Mesenchymal stem cell (in vitro differentiated cells and primary cell): ENCODE data around the gene NR3C2.

ENCODE experiments used
- DNase-seq: peaks from one replicate; pipeline ENCODE4 v3.0.0-alpha.2; 2013
- H2AFZ ChIP-seq: one replicate; pipeline ENCODE4 v1.6.1; 2013; ENCODE audit warnings: low read depth, mild to moderate bottlenecking, control low read depth, inconsistent platforms, low read length, moderate library complexity
- H2AK5ac ChIP-seq: 2 replicates; pipeline ENCODE4 v1.6.1; 2013; ENCODE audit warnings: low read length, moderate library complexity, mild to moderate bottlenecking, inconsistent platforms; ENCODE audit not compliant: severe bottlenecking
- H2BK120ac ChIP-seq: one replicate; pipeline ENCODE4 v1.6.1; 2013; ENCODE audit warnings: low read depth, mild to moderate bottlenecking, inconsistent platforms, low read length, moderate library complexity
- H2BK12ac ChIP-seq, 2 experiments: one replicate each; pipeline ENCODE4 v1.6.1; 2013; ENCODE audit warnings: inconsistent platforms in 2 of 2, low read length in 2 of 2, mild to moderate bottlenecking in 2 of 2, moderate library complexity in 2 of 2, control low read depth in 1 of 2
- H2BK15ac ChIP-seq: one replicate; pipeline ENCODE4 v1.6.1; 2013; ENCODE audit warnings: mild to moderate bottlenecking, low read depth, inconsistent platforms; ENCODE audit not compliant: poor library complexity, severe bottlenecking
- H2BK5ac ChIP-seq: 2 replicates; pipeline ENCODE4 v1.6.1; 2013; ENCODE audit warnings: low read depth, mild to moderate bottlenecking, low read length, control low read depth, inconsistent platforms; ENCODE audit not compliant: poor library complexity, severe bottlenecking
- H3K14ac ChIP-seq, 2 experiments: one replicate each; pipeline ENCODE4 v1.6.1; 2013; ENCODE audit warnings: inconsistent platforms in 2 of 2, low read length in 2 of 2, control low read depth in 1 of 2, mild to moderate bottlenecking in 1 of 2, moderate library complexity in 1 of 2
- H3K18ac ChIP-seq, 2 experiments: one replicate each; pipeline ENCODE4 v1.6.1; 2013; ENCODE audit warnings: inconsistent platforms in 2 of 2, low read length in 2 of 2, control low read depth in 1 of 2, low read depth in 1 of 2, mild to moderate bottlenecking in 1 of 2
- H3K23ac ChIP-seq, 2 experiments: one replicate each; pipeline ENCODE4 v1.6.1; 2013; ENCODE audit warnings: inconsistent platforms in 2 of 2, low read length in 2 of 2, mild to moderate bottlenecking in 2 of 2, moderate library complexity in 2 of 2, control low read depth in 1 of 2
- H3K27ac ChIP-seq: 2 replicates; pipeline ENCODE4 v1.5.1; 2013; ENCODE audit warnings: mild to moderate bottlenecking, moderate library complexity, low read length, control low read depth, inconsistent platforms; ENCODE audit not compliant: poor library complexity, severe bottlenecking
- H3K27me3 ChIP-seq, 2 experiments: 2 replicates each; pipeline versions ENCODE4 v1.6.1 to v1.7.0; 2013; ENCODE audit warnings: low read length in 2 of 2, mild to moderate bottlenecking in 2 of 2, moderate library complexity in 2 of 2, control low read depth in 1 of 2, inconsistent platforms in 1 of 2; ENCODE audit not compliant: control insufficient read depth in 1 of 2, insufficient read depth in 1 of 2
- H3K36me3 ChIP-seq, 2 experiments: 2 replicates each; pipeline versions ENCODE4 v1.6.1 to v1.7.0; 2013; ENCODE audit warnings: low read length in 2 of 2, control low read depth in 1 of 2, inconsistent platforms in 1 of 2, low read depth in 1 of 2, mild to moderate bottlenecking in 1 of 2; ENCODE audit not compliant: insufficient read depth in 2 of 2, control insufficient read depth in 1 of 2
- H3K4ac ChIP-seq, 2 experiments: one replicate each; pipeline ENCODE4 v1.6.1; 2013; ENCODE audit warnings: inconsistent platforms in 2 of 2, low read length in 2 of 2, mild to moderate bottlenecking in 2 of 2, moderate library complexity in 2 of 2, control low read depth in 1 of 2, low read depth in 1 of 2
- H3K4me1 ChIP-seq: 2 replicates; pipeline ENCODE4 v1.6.1; 2013; ENCODE audit warnings: low read depth, low read length, control low read depth; ENCODE audit not compliant: control insufficient read depth, insufficient read depth
- H3K4me2 ChIP-seq: 2 replicates; pipeline ENCODE4 v1.6.1; 2013; ENCODE audit warnings: low read length, mild to moderate bottlenecking, inconsistent platforms; ENCODE audit not compliant: poor library complexity, severe bottlenecking
- H3K4me3 ChIP-seq, 2 experiments: 2 replicates each; pipeline versions ENCODE4 v1.5.1 to v1.7.0; 2013; ENCODE audit warnings: low read length in 2 of 2, mild to moderate bottlenecking in 2 of 2, control low read depth in 1 of 2, low read depth in 1 of 2; ENCODE audit not compliant: insufficient read depth in 1 of 2
- H3K79me1 ChIP-seq: replicated peaks from 2 replicates; pipeline ENCODE4 v1.6.1; 2013; ENCODE audit warnings: mild to moderate bottlenecking, control low read depth, low read length, inconsistent platforms; ENCODE audit not compliant: poor library complexity, severe bottlenecking
- H3K9ac ChIP-seq: 2 replicates; pipeline ENCODE4 v1.7.0; 2013; ENCODE audit warnings: mild to moderate bottlenecking, low read length, moderate library complexity
- H3K9me3 ChIP-seq: 2 replicates; pipeline ENCODE4 v1.7.0; 2013; ENCODE audit warnings: mild to moderate bottlenecking, low read length; ENCODE audit not compliant: control insufficient read depth
- H4K8ac ChIP-seq: one replicate; pipeline ENCODE4 v1.6.1; 2013; ENCODE audit warnings: inconsistent platforms, mild to moderate bottlenecking, low read length, moderate library complexity
- H4K91ac ChIP-seq: one replicate; pipeline ENCODE4 v1.6.1; 2013; ENCODE audit warnings: mild to moderate bottlenecking, low read length, inconsistent platforms
- WGBS: methylation state at CpG from one replicate; pipeline ENCODE4 v1.1.7; 2013; ENCODE audit warnings: mixed read lengths; 5-methylcytosine and 5-hydroxymethylcytosine counted together

Gene NR3C2

GRCh38 chr4:148442832-148443511 lies 758 bp upstream of the NR3C2 start:
- Histone ChIP-seq H2AFZ (peak overlapping the region; percentile 74), H2BK15ac (no peak overlapping the region), H3K18ac (peak overlapping the region in 1 of 2 experiments; percentile 90), H2BK120ac (no peak overlapping the region), H3K9ac (peak overlapping the region; percentile 96), H3K9me3 (no peaks in the 10 kb centered on the region), H3K4me1 (peaks cover 12% of the 10 kb centered on the region), H3K4ac (peak overlapping the region in 1 of 2 experiments; percentile 13), H3K23ac (no peak overlapping the region), H3K4me2 (peak overlapping the region; percentile 97), H3K4me3 (peak overlapping the region; percentile 65 to 98), H3K14ac (peak overlapping the region in 1 of 2 experiments; percentile 72), H4K91ac (no peak overlapping the region), H3K27me3 (peaks cover 0 to 5% of the 10 kb centered on the region in 2 experiments), H3K27ac (no peak overlapping the region), H2AK5ac (no peak overlapping the region), H3K36me3 (peaks cover 0 to 2% of the 10 kb centered on the region in 2 experiments), H3K79me1 (peaks cover 8% of the 10 kb centered on the region), H4K8ac (no peak overlapping the region), H2BK5ac (no peak overlapping the region), H2BK12ac (peak overlapping the region in 1 of 2 experiments; percentile 15)
- 0% methylated on average over 19 of the region's 27 CpGs for WGBS
- DNase-seq, result no peak

DNA sequence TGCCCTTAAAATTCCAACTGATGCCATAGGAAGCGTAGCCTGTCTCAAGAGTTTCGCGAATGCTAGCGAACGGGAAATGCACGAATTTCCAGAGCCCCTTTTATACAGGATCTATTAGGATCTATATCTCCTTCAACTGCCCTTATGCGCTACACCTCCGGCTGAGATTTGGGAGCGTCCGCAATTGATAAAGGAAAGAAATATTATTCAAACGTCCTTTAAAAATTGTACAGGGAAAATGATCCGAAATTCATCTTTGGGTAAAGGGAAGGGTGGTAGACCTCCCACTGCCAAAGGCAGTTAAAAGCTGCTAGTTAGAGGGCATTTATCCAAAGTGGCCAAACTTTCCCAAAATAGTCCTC lies 609 bp downstream of the NR3C2 start:
- WGBS, result 0% methylated on average over 7 of the region's 12 CpGs
- H2AFZ ChIP-seq, result no peak overlapping the region

DNA sequence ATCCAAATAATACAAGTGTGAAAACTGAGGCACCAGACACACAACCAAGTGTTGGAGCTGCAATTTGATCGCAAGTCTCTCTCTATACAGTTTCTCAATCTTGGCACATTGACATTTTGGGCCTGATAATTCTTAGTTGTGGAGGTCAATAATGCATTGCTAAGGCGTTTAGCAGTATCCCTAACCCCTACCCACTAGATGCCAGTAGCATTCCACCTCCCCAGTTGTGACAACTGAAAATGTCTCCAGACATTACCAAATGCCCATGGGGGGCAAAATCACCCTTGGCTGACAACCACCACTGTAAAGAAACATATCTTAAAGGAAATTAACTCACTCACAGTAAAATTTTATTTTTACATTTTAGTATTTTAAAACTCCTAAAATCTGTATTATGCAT lies 4.2 kb downstream of the NR3C2 start:
- no peak overlapping the region for H4K91ac ChIP-seq
- H3K14ac ChIP-seq, result no peak overlapping the region
- H2BK12ac ChIP-seq, result no peak overlapping the region
- H3K4ac ChIP-seq, result no peak overlapping the region
- no peak overlapping the region for H3K4me2 ChIP-seq
- H2BK5ac ChIP-seq, result no peak overlapping the region
- no peak overlapping the region for H2AFZ ChIP-seq
- no peak overlapping the region for H2BK15ac ChIP-seq
- H4K8ac ChIP-seq, result no peak overlapping the region
- peaks cover 0 to 3% of the 10 kb centered on the region in 2 experiments for H3K36me3 ChIP-seq
- no peak overlapping the region for H3K18ac ChIP-seq
- H3K9ac ChIP-seq, result no peak overlapping the region
- no peak overlapping the region for H2BK120ac ChIP-seq
- H3K79me1 ChIP-seq, result peaks cover 10% of the 10 kb centered on the region
- H3K27me3 ChIP-seq, result no peaks in the 10 kb centered on the region
- no peak overlapping the region for H3K23ac ChIP-seq
- H3K4me3 ChIP-seq, result no peak overlapping the region
- H3K9me3 ChIP-seq, result no peaks in the 10 kb centered on the region
- H3K4me1 ChIP-seq, result no peaks in the 10 kb centered on the region
- WGBS, result 44% methylated on average over 1 of the region's 2 CpGs
- H2AK5ac ChIP-seq, result no peak overlapping the region
- H3K27ac ChIP-seq, result no peak overlapping the region
- no peak for DNase-seq

More for the DNA sequence above, 609 bp downstream of the NR3C2 start:
- Histone ChIP-seq H4K91ac (no peak overlapping the region), H3K14ac (no peak overlapping the region), H3K23ac (no peak overlapping the region), H3K36me3 (peaks cover 0 to 2% of the 10 kb centered on the region in 2 experiments), H3K4me1 (peaks cover 12% of the 10 kb centered on the region), H3K18ac (no peak overlapping the region), H3K4me2 (peak overlapping the region; percentile 72), H3K27me3 (peaks cover 0 to 5% of the 10 kb centered on the region in 2 experiments), H2BK5ac (no peak overlapping the region), H2BK12ac (no peak overlapping the region), H3K4me3 (peak overlapping the region; percentile 66 to 98), H3K27ac (no peak overlapping the region), H2AK5ac (no peak overlapping the region), H4K8ac (no peak overlapping the region), H3K9ac (peak overlapping the region; percentile 96), H3K4ac (no peak overlapping the region), H3K79me1 (peaks cover 9% of the 10 kb centered on the region), H3K9me3 (no peaks in the 10 kb centered on the region), H2BK120ac (no peak overlapping the region), H2BK15ac (no peak overlapping the region)
- peak; percentile 6 for DNase-seq

DNA sequence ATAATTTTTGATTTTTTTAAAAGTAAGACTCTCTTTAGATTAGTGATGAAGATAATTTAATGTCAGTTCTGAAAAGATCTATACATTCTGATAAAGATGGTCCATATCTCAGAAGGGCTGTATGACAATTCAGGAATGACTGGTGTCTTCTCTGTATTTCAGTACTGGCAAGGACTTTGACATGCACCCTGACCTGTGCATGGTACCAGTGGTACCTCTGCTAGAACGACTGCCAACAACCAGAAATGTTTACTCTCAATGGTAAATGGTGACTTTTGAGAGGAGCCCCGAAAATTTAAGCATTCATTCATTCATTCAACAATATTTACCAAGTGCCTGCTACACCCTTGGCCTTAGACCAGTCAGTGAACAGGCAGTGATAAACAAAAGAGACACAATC lies 4.8 kb downstream of the NR3C2 start:
- no peak overlapping the region for H3K9ac ChIP-seq
- H3K14ac ChIP-seq, result no peak overlapping the region
- H2BK5ac ChIP-seq, result no peak overlapping the region
- no peak overlapping the region for H3K27ac ChIP-seq
- no peak for DNase-seq
- no peak overlapping the region for H3K4ac ChIP-seq
- H3K9me3 ChIP-seq, result no peaks in the 10 kb centered on the region
- no peak overlapping the region for H4K91ac ChIP-seq
- H2AFZ ChIP-seq, result no peak overlapping the region
- H3K27me3 ChIP-seq, result no peaks in the 10 kb centered on the region
- H2BK12ac ChIP-seq, result no peak overlapping the region
- no peak overlapping the region for H3K4me3 ChIP-seq
- H3K18ac ChIP-seq, result no peak overlapping the region
- H3K4me2 ChIP-seq, result no peak overlapping the region
- peaks cover 10% of the 10 kb centered on the region for H3K79me1 ChIP-seq
- WGBS, result 31% methylated on average over 2 of the region's 2 CpGs
- H3K23ac ChIP-seq, result no peak overlapping the region
- H2BK120ac ChIP-seq, result no peak overlapping the region
- no peak overlapping the region for H4K8ac ChIP-seq
- H3K36me3 ChIP-seq, result peaks cover 0 to 3% of the 10 kb centered on the region in 2 experiments
- no peak overlapping the region for H2BK15ac ChIP-seq
- H3K4me1 ChIP-seq, result no peaks in the 10 kb centered on the region
- H2AK5ac ChIP-seq, result no peak overlapping the region
